HG02943 (cell line): ENCODE data around the gene NDST1.

Experiments used
- ATAC-seq: cut with Tn5 transposase; IDR thresholded peaks from one replicate; pipeline ENCODE4 v1.9.1; 2021; ENCODE audit warnings: mild to moderate bottlenecking, low read depth, moderate library complexity; ENCODE audit not compliant: unreplicated experiment

NDST1 gene

DNA sequence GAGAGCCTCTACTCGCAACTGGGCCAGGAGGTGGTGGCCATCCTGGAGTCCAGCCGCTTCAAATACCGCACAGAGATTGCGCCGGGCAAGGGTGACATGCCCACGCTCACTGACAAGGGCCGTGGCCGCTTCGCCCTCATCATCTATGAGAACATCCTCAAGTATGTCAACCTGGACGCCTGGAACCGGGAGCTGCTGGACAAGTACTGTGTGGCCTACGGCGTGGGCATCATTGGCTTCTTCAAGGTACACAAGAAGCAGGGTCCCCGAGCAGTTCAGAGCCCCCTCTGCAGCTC lies 13.5 kb downstream of the NDST1 start:
- no peak for ATAC-seq

DNA sequence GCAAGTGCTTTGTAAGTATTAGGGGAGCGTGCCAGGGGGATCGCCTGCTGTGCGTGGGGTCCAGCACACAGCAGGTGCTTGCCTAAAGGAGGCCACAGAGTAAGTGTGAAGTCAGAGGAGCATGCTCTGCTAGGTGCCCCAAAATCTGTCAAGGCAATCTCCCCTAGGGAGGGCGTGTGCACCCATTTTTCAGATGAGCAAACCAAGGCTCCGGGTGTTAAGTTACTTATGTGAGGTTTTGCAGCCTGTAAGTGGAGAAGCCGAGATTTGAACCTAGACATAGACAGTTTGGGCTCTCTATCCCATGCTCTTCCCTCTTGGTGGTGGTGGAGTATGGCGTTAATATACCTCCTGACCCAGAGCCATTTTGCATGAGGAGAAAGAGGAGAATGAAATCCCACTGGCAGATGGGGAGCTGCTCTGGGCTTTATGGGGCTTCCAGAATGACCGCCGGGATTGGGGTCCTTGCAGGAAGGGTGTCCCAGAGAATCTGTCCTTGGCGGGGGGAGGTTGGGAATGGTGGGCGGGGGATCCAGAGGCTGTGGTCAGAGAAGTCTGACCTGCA lies 14.1 kb downstream of the NDST1 start:
- ATAC-seq: no peak

DNA sequence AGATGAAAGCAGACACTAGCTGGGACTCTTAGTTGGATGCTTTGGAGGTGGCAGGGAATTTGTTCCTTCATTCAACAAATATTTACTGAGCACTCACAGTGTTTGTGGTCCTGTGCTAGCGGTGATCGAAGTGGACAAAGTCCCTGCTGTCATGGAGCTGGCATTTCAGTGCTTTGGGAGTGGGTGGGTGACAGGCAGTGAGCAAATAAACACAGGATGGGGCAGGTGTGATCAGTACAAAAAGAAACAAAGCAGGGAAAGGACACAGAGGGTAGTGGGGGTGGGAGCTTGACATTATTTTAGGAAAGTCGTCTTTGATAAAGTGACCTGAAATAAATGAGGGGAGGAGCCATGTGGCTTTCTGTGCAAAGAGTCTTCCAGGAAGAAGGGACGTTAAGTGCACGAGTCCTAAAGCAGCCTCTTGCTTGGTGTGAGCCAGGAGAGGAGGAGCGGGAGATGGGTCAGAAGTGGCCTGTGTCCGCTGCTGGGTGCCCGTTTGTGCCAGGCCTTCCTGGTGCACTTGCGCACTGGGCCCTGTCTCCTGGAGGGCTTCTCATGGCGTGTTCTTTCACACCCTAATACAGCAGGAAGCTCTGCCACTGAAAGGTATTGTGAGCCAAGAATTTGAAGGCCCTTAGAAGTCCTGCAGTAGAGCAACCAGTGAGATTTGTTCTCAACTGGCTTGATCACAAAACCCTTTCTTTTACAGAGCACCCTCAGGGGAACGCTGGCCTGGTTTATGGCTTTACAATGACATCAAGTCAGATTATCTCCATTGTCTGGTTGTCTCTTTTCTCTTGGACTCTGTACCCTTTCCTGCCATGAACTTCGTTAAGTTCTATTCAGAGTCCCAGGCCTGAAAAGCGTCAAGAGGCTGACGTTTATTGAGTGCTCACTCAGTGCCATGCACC lies 14.8 kb downstream of the NDST1 start:
- no peak for ATAC-seq

DNA sequence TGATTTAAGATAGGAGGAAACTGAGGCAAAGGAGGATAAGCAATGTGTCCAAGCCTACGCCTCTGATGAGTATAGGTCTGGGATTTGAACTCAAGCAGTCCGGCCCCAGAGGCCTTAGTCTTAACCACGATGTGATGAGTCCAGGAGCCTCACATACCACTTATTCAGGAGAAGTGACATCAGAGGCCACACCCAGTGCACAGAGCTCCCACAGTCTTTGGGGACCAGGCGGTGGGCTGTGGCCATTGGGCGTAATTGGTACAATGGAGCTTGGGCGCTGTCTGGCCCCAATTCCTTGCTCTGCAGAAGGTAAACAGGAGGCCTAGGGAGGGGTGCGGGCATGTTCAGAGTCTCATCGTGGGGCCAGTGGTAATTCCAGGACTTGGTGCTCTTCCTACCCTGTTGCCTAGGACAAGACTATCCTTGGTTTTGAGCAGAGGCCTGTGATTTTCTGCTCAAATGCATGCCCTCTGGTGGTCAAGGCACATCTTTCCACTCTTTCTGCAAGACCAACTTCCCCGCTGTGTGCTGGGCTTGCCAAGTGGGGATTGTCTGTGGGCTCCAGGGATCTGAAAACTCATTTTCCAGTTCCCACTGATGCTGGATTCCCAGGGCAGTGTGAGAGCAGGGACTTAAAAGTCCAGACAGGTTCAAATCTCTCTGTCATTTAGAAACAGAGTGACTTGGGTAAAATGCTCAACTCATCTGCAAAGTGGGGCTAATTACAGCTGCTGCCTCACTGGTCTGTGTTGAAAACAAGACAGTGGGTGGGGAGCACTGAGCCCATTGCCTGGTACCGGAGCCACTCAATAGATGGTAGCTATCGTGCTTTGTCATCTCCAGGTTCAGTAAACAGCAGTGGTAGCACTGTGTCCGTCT lies 15.8 kb downstream of the NDST1 start:
- ATAC-seq: no peak

DNA sequence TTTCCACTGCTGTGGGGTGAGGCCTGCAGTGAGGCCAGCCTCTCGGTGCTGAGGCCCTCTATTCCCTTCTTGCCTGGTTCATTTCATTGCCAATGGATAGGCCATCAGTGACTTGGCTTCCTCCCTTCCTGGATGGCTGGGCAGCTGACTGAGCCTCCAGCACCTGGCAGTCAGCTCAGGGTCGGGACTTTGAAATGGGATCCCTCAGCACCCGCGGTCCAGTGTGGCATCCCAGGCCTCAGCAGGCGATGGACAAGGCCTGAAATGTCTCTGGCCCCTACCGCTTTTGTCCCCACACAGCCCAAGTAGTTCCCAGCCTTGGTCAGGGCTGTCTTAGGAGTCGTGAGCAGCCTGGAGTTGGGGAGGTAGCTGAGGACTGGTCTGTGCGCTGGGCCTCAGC lies 17.2 kb downstream of the NDST1 start:
- ATAC-seq: no peak

DNA sequence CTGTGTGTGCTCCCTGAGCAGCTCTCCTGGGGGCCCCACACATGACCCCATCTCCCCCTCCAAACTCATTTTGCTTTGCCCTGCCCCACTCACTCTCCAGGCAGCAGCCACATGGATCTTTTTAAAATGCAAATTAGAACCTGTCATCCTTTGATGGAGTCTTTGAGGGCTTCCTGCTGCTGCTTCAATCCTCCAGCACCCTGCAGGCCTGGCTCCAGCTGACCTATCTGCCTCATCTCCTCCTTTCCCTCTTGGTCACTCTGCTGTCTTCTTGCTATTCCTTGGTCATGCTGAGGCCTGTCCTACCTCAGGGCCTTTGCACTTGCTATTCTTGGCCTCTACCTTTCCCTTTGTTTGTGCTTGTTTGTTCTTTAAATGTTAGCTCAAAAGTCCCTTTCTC lies 17.9 kb downstream of the NDST1 start:
- ATAC-seq: no peak

DNA sequence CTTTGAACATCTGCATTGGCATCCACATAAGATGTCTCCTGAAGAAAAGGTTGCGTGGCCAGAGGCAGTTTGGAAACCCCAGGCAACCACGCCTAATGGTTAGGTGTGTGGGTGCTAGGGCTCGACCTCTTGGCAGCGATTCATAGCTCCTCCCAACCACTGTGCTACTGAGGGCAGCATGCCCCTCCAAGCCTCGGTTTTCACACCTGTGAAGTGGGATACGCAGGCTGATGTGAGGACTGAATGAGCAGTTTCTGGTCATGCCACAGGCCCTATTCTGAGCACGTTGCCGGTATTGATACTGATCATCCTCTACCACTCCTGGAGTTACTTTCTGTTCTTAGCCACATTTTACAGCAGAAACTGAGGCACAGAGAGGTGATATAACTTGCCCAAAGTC lies 19.1 kb downstream of the NDST1 start:
- no peak for ATAC-seq

DNA sequence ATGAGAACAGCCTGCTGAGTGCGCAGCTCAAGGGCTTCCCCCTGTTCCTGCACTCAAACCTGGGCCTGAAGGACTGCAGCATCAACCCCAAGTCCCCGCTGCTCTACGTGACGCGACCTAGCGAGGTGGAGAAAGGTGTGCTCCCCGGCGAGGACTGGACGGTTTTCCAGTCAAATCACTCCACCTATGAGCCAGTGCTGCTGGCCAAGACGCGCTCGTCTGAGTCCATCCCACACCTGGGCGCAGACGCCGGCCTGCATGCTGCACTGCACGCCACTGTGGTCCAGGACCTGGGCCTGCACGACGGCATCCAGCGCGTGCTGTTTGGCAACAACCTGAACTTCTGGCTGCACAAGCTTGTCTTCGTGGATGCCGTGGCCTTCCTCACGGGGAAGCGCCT lies 19.9 kb downstream of the NDST1 start:
- no peak for ATAC-seq

DNA sequence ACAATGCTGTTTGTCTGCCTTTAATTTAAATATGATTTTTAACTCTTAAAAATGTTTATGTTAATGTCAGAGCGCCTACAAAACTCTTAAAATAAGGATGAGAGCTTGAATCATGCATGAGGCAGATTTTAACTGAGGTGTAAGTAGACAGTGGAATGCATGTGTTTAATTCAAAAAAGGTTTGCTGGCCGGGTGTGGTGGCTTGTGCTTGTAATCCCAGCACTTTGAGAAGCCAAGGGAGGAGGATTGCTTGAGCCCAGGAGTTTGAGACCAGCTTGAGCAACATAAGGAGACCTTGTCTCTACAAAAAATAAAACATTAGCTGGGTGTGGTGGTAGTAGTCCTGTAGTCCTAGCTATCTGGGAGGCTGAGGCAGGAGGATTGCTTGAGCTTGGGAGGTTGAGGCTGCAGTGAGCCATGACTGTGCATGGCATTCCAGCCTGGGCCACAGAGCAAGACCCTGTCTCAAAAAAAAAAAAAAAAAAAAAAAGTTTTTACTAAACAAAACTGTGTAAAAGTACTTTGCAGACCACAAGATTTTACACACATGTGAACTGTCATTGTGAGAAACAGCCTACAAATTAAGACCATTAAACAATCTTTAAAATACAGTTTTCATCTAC lies 21.1 kb downstream of the NDST1 start:
- no peak for ATAC-seq

DNA sequence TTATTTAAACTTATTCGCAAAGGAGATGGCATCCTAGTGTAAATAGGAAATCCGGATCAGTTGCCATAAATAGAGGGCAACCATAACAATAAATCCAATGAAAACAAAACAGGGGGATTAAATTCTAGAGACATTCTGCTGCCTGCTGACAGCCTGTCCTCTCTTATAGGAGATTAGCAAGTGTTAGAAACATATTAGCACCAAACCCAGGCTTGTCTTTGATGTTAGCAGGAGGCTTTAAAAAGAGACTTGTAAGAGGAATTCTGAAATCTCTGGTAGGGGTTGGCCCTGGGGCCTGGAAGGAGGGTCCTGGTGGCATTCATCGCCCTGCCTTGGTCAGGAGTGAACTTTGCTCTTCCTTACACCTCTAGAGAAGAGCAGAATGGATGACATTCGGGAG lies 21.6 kb downstream of the NDST1 start:
- ATAC-seq: no peak

DNA sequence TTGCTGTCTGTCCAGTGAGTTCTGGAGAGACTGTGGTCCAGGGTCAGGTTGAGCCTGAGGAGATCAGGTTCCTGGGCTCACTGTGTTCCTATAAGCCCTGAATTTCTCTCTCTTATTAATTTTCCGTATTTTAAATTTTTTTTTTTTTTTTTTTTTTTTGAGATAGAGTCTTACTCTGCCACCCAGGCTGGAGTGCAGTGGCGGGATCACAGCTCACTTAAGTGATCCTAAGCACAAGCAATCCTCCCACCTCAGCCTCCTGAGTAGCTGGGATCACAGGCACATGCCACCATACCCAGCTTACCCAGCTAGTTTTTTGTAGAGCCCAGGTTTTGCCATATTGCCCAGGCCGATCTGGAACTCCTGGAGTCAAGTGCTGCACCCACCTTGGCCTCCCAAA lies 22.5 kb downstream of the NDST1 start:
- ATAC-seq: no peak

DNA sequence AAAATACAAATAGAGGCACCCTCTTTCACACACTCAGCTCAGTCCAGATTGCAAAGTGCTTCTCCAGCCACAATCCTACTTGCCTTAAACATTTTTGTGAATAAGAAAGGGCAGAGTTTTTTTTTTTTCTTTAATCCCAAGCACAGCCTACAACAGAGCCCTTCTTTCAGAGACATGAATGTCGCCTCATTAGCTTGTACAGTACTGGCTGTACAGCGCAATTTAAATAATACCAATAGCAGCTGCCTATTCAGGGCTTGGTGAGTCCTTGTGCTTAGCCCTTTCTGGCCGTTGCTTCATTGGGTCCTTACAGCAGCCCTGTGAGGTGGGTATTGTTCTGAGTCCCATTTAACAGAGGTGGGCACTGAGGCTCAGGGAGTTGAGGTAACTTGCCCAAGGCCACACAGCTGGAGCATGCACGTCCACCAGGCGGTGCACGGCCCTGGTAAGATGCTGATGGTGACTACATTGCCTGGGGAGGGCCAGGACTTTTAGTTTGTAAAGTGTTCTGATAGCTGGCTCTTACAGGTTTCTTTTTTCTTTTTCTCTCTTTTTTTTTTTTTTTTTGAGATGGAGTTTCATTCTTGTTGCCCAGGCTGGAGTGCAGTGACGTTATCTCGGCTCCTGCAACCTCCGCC lies 23.1 kb downstream of the NDST1 start:
- no peak for ATAC-seq

DNA sequence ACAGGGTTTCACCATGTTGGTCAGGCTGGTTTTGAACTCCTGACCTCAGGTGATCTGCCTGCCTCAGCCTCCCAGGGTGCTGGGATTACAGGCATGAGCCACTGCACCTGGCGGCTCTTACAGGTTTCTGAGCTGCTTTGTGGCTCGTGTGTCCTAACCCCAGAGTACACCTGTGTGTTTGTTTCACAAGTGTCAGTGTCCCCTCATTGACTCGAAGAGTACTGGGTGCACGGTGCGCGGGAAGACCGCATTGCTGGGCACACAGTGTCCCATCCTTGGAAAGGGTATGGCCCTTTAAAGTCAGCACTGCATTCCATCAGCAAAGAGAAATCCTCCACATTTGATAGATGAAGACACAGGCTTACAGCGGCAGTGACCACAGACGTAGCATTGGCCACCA lies 23.8 kb downstream of the NDST1 start:
- no peak for ATAC-seq

DNA sequence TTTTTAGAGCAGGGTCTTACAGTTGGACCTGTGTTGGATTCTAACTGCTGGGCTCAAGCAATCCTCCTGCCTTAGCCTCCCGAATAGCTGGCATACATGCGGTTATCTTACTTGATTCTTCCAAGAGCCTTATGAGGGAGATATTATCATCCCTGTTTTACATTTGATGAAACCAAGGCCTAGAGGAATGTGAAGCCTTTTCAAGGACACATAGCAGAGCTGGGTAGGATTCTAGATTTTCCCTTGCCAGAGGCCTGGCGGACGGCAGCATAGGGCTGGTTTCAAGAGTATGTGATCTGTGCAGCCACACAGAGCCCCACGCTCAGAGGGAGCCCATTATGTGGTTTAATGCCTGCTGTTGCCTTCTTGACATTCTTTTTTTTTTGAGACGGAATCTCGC lies 24.2 kb downstream of the NDST1 start:
- no peak for ATAC-seq

DNA sequence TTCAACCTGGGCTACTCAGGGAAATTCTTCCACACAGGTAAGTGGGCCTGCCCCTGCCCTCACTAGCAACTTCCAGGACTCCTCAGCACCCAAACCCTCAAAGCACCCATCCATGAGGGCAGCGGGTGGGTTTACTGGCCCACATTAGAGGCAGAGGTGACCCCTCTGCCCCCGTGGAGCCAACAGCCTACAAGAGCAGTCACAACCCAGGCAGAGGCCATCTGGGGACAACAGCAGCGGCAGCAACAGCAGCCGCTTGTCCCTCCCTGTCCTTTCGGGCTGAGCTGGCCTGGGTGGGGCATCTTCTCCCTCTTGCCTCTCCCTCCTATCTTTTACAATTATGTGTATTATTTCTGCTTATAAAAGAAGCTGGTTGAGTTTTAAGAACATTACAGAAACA lies 25.1 kb downstream of the NDST1 start:
- no peak for ATAC-seq

DNA sequence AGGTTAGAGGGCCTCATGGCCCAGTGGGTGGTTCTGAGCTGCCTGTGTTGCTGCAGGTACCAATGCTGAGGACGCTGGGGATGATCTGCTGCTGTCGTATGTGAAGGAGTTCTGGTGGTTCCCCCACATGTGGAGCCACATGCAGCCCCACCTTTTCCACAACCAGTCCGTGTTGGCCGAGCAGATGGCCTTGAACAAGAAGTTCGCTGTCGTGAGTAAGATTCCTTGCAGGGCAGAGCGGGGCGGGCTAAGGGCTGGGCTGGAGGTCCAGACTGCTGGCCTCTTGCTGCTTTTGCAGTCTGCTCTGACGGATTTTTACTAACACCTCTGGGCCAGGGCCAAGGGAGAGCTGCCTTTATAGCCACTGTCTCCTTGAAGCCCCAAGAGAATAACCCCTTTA lies 26.9 kb downstream of the NDST1 start:
- no peak for ATAC-seq

DNA sequence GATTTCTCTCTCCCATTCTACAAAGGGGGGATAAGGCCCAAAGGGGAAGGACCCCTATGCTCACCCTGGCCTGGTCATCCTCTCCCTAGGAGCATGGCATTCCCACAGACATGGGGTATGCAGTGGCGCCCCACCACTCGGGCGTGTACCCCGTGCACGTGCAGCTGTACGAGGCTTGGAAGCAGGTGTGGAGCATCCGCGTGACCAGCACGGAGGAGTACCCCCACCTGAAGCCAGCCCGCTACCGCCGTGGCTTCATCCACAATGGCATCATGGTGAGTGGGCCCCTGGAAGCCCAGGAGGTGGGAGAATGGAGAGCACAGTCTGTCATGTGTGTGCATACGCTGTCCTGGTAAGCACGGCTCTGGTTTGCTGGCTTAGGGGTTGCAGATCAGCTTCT lies 27.7 kb downstream of the NDST1 start:
- ATAC-seq: no peak

DNA sequence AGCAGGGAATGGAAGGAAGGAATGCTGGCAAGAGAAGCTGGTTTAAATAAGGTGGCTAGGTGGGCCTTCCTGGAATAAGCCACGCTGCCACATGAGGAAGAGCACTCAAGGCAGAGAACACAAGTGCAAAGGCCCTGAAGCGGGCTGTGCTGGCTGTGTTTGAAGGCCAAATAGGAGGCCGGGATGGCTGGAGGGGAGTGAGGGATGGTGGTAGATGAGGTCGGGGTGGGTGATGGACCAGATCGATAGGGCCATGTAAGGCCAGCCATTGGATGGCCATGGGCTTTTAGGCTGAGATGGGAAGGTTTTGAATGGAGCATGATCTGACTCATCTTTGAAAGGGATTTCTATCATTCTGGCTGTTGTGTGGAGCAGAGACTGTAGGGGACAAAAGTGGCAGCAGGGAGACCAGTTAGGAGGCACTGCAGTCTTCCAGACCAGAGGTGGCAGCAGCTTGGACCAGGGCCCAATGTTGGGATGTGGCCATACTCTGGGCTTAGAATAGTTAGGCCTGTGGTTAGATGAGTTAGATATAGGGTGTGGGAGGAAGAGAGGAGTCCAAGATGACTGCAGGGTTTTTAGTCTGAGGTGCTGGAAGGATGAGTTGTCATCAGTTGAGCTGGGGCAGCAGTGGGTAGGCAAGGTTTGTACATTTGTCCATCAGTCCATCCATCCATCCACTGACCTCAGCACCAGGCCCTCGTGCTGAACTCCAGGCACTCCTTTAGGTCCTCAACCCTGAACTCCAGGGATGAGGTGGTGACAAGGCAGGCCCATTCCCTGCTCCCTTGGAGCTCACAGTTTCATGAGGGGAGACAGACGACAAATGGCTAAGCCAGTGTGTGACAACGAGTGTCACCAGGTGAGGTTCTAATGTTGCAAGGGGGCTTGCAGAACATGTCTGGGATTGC lies 30.3 kb downstream of the NDST1 start:
- no peak for ATAC-seq

DNA sequence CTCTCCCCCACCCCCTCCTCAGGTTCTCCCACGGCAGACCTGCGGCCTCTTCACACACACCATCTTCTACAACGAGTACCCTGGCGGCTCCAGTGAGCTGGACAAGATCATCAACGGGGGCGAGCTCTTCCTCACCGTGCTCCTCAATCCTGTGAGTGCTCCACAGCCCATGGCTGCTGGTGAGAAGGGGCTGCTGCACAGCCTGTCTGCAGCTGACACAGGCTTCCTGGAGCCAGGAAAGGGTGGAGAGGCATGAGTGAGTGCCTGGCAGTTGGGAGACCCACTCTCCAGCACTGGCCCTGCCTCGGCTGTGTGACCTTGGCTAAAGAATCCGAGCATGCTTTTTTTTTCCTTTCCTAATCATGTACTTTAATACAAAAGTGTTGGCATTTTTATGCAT lies 31.3 kb downstream of the NDST1 start:
- ATAC-seq: no peak

DNA sequence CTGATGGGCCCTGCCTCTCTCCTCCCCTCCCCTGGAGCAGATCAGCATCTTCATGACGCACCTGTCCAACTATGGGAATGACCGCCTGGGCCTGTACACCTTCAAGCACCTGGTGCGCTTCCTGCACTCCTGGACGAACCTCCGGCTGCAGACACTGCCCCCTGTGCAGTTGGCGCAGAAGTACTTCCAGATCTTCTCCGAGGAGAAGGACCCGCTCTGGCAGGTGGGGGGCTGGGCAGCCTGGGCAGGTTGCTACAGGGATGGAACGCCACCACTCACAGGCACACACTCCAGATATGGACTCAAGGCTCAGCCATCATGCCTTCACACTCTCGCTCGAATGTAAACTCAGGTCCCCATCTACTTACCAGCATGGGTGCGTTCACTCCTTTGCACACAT lies 32.1 kb downstream of the NDST1 start:
- no peak for ATAC-seq
